ENCODE results near the gene EXOG. TPM values are rescaled to one million over a fixed set of nuclear protein-coding genes. Genes with fewer than 3 reads are reported as not detected.

EXOG gene
- total and polyA plus RNA-seq, 2 donors (not counting 3 experiments of a cell fraction or from before 2014, with no cell fraction given) = 10.8 to 21.9 TPM

DNA sequence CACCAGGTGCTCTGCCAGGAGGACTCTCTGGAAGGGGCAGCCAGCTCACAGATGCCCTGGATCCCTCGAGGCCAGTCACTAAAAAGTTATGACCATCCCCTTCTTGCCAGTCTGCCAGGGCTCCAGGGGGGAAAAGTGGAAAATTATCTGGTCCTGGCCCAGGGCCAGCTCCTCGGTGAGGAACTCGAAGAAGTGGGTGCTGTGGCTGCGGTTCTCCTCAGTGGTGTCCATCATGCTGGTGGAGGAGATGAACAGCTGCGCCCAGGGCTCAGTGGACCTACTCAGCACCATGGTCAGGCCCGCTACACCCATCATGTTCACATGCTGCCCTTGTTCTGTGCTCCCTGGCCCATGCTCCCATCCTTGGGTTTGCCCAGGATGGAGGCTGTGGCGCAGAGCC is 19.2 kb downstream of the EXOG start:
- Histone ChIP-seq H3K27me3 (ENCODE audit: control insufficient read depth in 2 of 2, insufficient read depth in 2 of 2, low read length in 2 of 2) (no peaks in the 10 kb centered on the region), H3K79me2 (ENCODE audit: control insufficient read depth, insufficient read depth, low read length) (no peaks in the 10 kb centered on the region), H3K4me3 (replicated peaks in 1 of 3; ENCODE audit: insufficient read depth in 1 of 3, low read depth in 1 of 3, low read length in 3 of 3) (no peak overlapping the region), H4K20me1 (replicated peaks; ENCODE audit: control insufficient read depth, extremely low read depth, insufficient read depth, low read length) (no peaks in the 10 kb centered on the region), H3K9me3 (replicated peaks; ENCODE audit: control insufficient read depth, insufficient read depth, low read length) (no peaks in the 10 kb centered on the region), H3K4me1 (ENCODE audit: control insufficient read depth, extremely low read depth, insufficient read depth, low read length) (peaks cover 4% of the 10 kb centered on the region), H3K9ac (replicated peaks; ENCODE audit: extremely low read depth, insufficient read depth, low read length) (no peak overlapping the region), H3K9me1 (replicated peaks; ENCODE audit: control insufficient read depth, extremely low read depth, insufficient read depth, low read length) (no peaks in the 10 kb centered on the region), H3K36me3 (ENCODE audit: control insufficient read depth in 2 of 2, extremely low read depth in 1 of 2, insufficient read depth in 2 of 2, low read length in 2 of 2) (peaks cover 3 to 5% of the 10 kb centered on the region in 2 experiments), H2AFZ (ENCODE audit: low read depth, low read length) (no peak overlapping the region), H3K4me2 (ENCODE audit: insufficient read depth, low read length) (no peak overlapping the region), H3K27ac (ENCODE audit: insufficient read depth, low read depth, low read length) (no peak overlapping the region)
- no peak for FAIRE-seq
- no TSS peak for BruUV-seq (replicated peaks)
- CTCF ChIA-PET = interaction anchor here (13.1 kb wide), 1 partner anchor 142 kb away, joined by 455 read pairs; no protein-coding TSS in a partner anchor
- POLR2A ChIA-PET = no interaction called here
- intact Hi-C loops (cut with micrococcal nuclease) (no loop called here), dilution Hi-C loops (cut with MboI; ENCODE audit: extremely low pct_ligation_motif_present, low sequenced_read_pairs) (no loop called here)
- DNase-seq (ENCODE audit: low read depth, low spot score) = no peak
- TF ChIP-seq MYC (IDR thresholded peaks at IDR 0.05; ENCODE audit: low read depth, low read length) (no peak), EZH2 (IDR thresholded peaks at IDR 0.05; ENCODE audit: borderline replicate concordance, low read depth, low read length, severe bottlenecking) (no peak), FOS (IDR thresholded peaks at IDR 0.05; ENCODE audit: borderline replicate concordance, insufficient read depth, low read length) (no peak), POLR2AphosphoS5 (IDR thresholded peaks at IDR 0.05; ENCODE audit: insufficient read depth, low read depth, low read length) (no peak), JUN (IDR thresholded peaks at IDR 0.05; ENCODE audit: borderline replicate concordance, insufficient read depth, insufficient read length, low read depth) (no peak)
- TF ChIP-seq, protein P1, sequence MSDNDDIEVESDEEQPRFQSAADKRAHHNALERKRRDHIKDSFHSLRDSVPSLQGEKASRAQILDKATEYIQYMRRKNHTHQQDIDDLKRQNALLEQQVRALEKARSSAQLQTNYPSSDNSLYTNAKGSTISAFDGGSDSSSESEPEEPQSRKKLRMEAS (IDR thresholded peaks at IDR 0.05; ENCODE audit: insufficient read depth, insufficient read length) = no peak
- TF ChIP-seq, protein P2, sequence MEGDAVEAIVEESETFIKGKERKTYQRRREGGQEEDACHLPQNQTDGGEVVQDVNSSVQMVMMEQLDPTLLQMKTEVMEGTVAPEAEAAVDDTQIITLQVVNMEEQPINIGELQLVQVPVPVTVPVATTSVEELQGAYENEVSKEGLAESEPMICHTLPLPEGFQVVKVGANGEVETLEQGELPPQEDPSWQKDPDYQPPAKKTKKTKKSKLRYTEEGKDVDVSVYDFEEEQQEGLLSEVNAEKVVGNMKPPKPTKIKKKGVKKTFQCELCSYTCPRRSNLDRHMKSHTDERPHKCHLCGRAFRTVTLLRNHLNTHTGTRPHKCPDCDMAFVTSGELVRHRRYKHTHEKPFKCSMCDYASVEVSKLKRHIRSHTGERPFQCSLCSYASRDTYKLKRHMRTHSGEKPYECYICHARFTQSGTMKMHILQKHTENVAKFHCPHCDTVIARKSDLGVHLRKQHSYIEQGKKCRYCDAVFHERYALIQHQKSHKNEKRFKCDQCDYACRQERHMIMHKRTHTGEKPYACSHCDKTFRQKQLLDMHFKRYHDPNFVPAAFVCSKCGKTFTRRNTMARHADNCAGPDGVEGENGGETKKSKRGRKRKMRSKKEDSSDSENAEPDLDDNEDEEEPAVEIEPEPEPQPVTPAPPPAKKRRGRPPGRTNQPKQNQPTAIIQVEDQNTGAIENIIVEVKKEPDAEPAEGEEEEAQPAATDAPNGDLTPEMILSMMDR (IDR thresholded peaks at IDR 0.05; ENCODE audit: extremely low read depth in 1 of 2, insufficient read depth in 1 of 2, low read depth in 1 of 2, low read length in 2 of 2) = no peak
